K562 (cell line): ENCODE results near the gene SH3TC1. TPM values are rescaled to one million over a fixed set of nuclear protein-coding genes. Genes with fewer than 3 reads are reported as not detected.

Experiments
- ATAC-seq: fragments of 200-7000 bp; cut with Tn5 transposase; 3 replicates; pipeline ENCODE4 v1.9.1; 2020; ENCODE audit warnings: moderate library complexity
- BruUV-seq: library from RNA; stranded (reverse); fragments of 400-500 nt; replicated peaks from 2 replicates; lab custom pipeline; 2021; lab: Mats Ljungman, UMichigan
- CTCF ChIA-PET: fragments of 300-600 bp; formaldehyde crosslinking; extraction: SDS; loops from one replicate; lab custom pipeline; 2021; ENCODE audit warnings: low intra/inter-chr PET ratio; lab: Yijun Ruan, JAX
- POLR2A ChIA-PET: fragments of 300-600, 350-650 bp; sonication (Branson Sonifier 250); formaldehyde crosslinking; extraction: SDS; loops from one replicate; lab custom pipeline; 2021; ENCODE audit warnings: antibody characterized with exemption, inconsistent platforms; lab: Yijun Ruan, JAX
- DNase-seq, 4 experiments: peaks; one replicate each; pipeline versions ENCODE4 v3.0.0 to v3.0.0-alpha.2; 2011 to 2018; ENCODE audit warnings: low spot score in 3 of 4, mixed read lengths in 3 of 4; ENCODE audit errors: extremely low read depth in 1 of 4
- FAIRE-seq: peaks from 2 replicates; lab custom pipeline; 2011; peaks lifted over from hg19 to GRCh38; lab: Jason Lieb, UNC
- H2AFZ ChIP-seq: 2 replicates; pipeline ENCODE4 v1.6.0; 2011; ENCODE audit warnings: low read depth, low read length, control low read depth, inconsistent platforms
- H3K27ac ChIP-seq: fragments of 200-600 bp; 3 replicates; pipeline ENCODE4 v1.8.0; 2011; ENCODE audit warnings: low read depth, mild to moderate bottlenecking, control low read depth, inconsistent platforms, low read length, moderate library complexity, mixed read lengths; ENCODE audit errors: extremely low read depth
- H3K27me3 ChIP-seq, 2 experiments: fragments of 300-600 bp in 1 of 2; 2 replicates in 1 of 2; 3 replicates in 1 of 2; pipeline versions ENCODE4 v1.6.0 to v1.8.0; 2011; ENCODE audit warnings: inconsistent platforms in 2 of 2, low read length in 2 of 2, mild to moderate bottlenecking in 1 of 2, mixed read lengths in 1 of 2, moderate library complexity in 1 of 2; ENCODE audit not compliant: control insufficient read depth in 2 of 2, insufficient read depth in 2 of 2
- H3K36me3 ChIP-seq: fragments of 300-600 bp; 3 replicates; pipeline ENCODE4 v1.8.0; 2011; ENCODE audit warnings: mild to moderate bottlenecking, low read length, inconsistent platforms; ENCODE audit not compliant: control insufficient read depth, insufficient read depth
- H3K4me1 ChIP-seq, 2 experiments: fragments of 200-600 bp in 1 of 2; replicated peaks in 1 of 2; 2 replicates in 1 of 2; 3 replicates in 1 of 2; pipeline versions ENCODE4 v1.5.1 to v1.8.0; 2011; ENCODE audit warnings: inconsistent platforms in 2 of 2, low read length in 2 of 2, mild to moderate bottlenecking in 1 of 2, mixed read lengths in 1 of 2, moderate library complexity in 1 of 2; ENCODE audit not compliant: control insufficient read depth in 2 of 2, insufficient read depth in 2 of 2
- H3K4me2 ChIP-seq: 2 replicates; pipeline ENCODE4 v1.6.1; 2011; ENCODE audit warnings: low read length, control low read depth, inconsistent platforms, mixed read lengths; ENCODE audit not compliant: insufficient read depth
- H3K4me3 ChIP-seq: fragments of 200-600 bp; sonication (generic), shearing (Covaris generic); 2 replicates; pipeline ENCODE4 v1.5.1; 2016; ENCODE audit warnings: control low read depth, inconsistent platforms
- H3K79me2 ChIP-seq: fragments of 200-600 bp; 3 replicates; pipeline ENCODE4 v1.8.0; 2011; ENCODE audit warnings: low read length, inconsistent platforms; ENCODE audit not compliant: control insufficient read depth, insufficient read depth
- H3K9ac ChIP-seq, 2 experiments: 2 replicates each; pipeline versions ENCODE4 v1.6.0 to v1.6.1; 2011; ENCODE audit warnings: low read depth in 2 of 2, low read length in 2 of 2, control low read depth in 1 of 2, inconsistent platforms in 1 of 2, mild to moderate bottlenecking in 1 of 2, mixed read lengths in 1 of 2; ENCODE audit not compliant: insufficient read depth in 1 of 2
- H3K9me1 ChIP-seq: one replicate; pipeline ENCODE4 v1.6.0; 2011; ENCODE audit warnings: inconsistent platforms, mild to moderate bottlenecking, low read length, moderate library complexity; ENCODE audit not compliant: control insufficient read depth, insufficient read depth
- H3K9me3 ChIP-seq: replicated peaks from 2 replicates; pipeline ENCODE4 v1.5.1; 2011; ENCODE audit warnings: low read depth, low read length, inconsistent platforms; ENCODE audit not compliant: control insufficient read depth, insufficient read depth
- H4K20me1 ChIP-seq: replicated peaks from 2 replicates; pipeline ENCODE4 v1.6.1; 2011; ENCODE audit warnings: low read length, inconsistent platforms, mixed read lengths; ENCODE audit not compliant: control insufficient read depth, insufficient read depth
- ZNF134 ChIP-seq: fragments of 250-450 bp; sonication (Bioruptor Pico); conservative IDR thresholded peaks from 2 replicates; pipeline ENCODE4 v1.4.0; 2020
- ZNF445 ChIP-seq: fragments of 250-450 bp; sonication (Bioruptor Pico); IDR thresholded peaks from 2 replicates; pipeline ENCODE4 v1.4.0; 2020; ENCODE audit warnings: low read depth, mild to moderate bottlenecking, moderate library complexity
- ZNF77 ChIP-seq: fragments of 250-450 bp; sonication (Bioruptor Pico); IDR thresholded peaks from 2 replicates; pipeline ENCODE4 v1.5.0; 2020
- WGBS: fragments of 100-300 bp; shearing (Covaris generic); methylation state at CpG from one replicate; pipeline ENCODE4 v1.1.6; 2016; ENCODE audit warnings: low coverage, mixed read lengths; ENCODE audit not compliant: insufficient coverage; ENCODE audit errors: missing lambda C conversion rate; 5-methylcytosine and 5-hydroxymethylcytosine counted together
- in situ Hi-C: fragments of 300-500 bp; cut with MboI; formaldehyde crosslinking; loops from 4 replicates; pipeline ENCODE4 v1.15.0; 2018; ENCODE audit warnings: inconsistent platforms, mixed read lengths
- intact Hi-C: fragments of 100-400 bp; cut with micrococcal nuclease; formaldehyde crosslinking; loops from 2 replicates; pipeline ENCODE4 v1.14.2; 2022
- polyA plus RNA-seq, 8 experiments: library from polyadenylated mRNA; depleted of rRNA in 4 of 8; stranded (reverse) in 5 of 8; unstranded in 3 of 8; fragments of >200 nt; fragmentation: Nextera tagmentation in 2 of 8; fragmentation: Illumina TruSeq in 1 of 8; extraction: Ambion mirVana in 2 of 8; extraction: Trizol in 1 of 8; gene quantifications; 2 replicates each; pipeline versions ENCODE4 v1.2.1 to v1.2.3, GENCODE V29; 2011 to 2014; ENCODE audit warnings: inconsistent platforms in 1 of 8, missing spikeins in 1 of 8
- total RNA-seq, 7 experiments: library from RNA; depleted of rRNA in 6 of 7; stranded (reverse); fragments of >200 nt in 6 of 7; fragmentation: Illumina TruSeq in 2 of 7; extraction: Trizol in 2 of 7; gene quantifications; 2 replicates each; pipeline versions ENCODE4 v1.2.1 to v1.2.3, GENCODE V29; 2011 to 2021; ENCODE audit warnings: low replicate concordance in 1 of 7
- TF ChIP-seq, protein P1 (sequence below): fragments of 450-650 bp; formaldehyde crosslinking; IDR thresholded peaks from 2 replicates; pipeline ENCODE4 v1.4.0; 2020; ENCODE audit warnings: mild to moderate bottlenecking
- TF ChIP-seq, protein P2 (sequence below): sonication (generic); formaldehyde crosslinking; IDR thresholded peaks from 2 replicates; pipeline ENCODE4 v1.8.1; 2023; ENCODE audit warnings: mild to moderate bottlenecking, missing genetic modification reagents
- TF ChIP-seq, protein P3 (sequence below): sonication (generic); formaldehyde crosslinking; IDR thresholded peaks from 2 replicates; pipeline ENCODE4 v1.8.1; 2023; ENCODE audit warnings: missing genetic modification reagents, mild to moderate bottlenecking, borderline replicate concordance
- TF ChIP-seq, protein P4 (sequence below): sonication (generic); formaldehyde crosslinking; IDR thresholded peaks from 2 replicates; pipeline ENCODE4 v1.8.0; 2023; ENCODE audit warnings: mild to moderate bottlenecking, missing genetic modification reagents

SH3TC1 gene
- total and polyA plus RNA-seq, 9 of the 15 experiments (the other 6 are each of a cell fraction or from before 2014, with no cell fraction given), result 0.04 to 2.1 (median 0.48) TPM; not detected in 1

DNA sequence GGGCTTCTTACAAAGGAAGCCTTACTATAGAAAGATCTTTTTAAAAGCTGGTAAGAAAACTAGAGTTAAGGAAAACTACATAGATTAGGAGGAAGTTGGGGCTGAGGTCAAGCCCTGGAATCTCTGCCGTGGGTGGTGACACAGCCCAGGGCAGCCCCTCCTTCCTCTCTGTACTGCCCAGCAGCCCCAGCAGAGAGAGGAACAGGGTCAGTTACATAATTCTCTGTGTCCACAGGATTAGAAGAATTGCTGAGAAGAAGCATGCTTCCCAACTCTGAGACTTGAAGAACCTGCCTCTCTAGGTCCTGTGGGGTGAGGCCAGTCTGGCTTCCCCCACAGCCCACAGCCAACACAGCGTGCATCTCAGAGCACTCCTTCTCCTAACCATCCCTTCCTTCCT, 31.3 kb upstream of the SH3TC1 start:
- ATAC-seq, result no peak
- BruUV-seq, result no TSS peak
- intact Hi-C loops (no loop called here), in situ Hi-C loops (loop anchor here (10.0 kb wide), 1 partner anchor 237 kb away; no protein-coding TSS in a partner anchor)
- H4K20me1 ChIP-seq, result no peaks in the 10 kb centered on the region; the same call in 1 of the 2 replicates
- H3K9ac ChIP-seq, result no peak overlapping the region
- WGBS, result 0% methylated on average over 2 of the region's 2 CpGs
- H3K27me3 ChIP-seq, result peaks cover 8 to 36% of the 10 kb centered on the region in 2 experiments; a peak in 4 of 5 replicates
- H3K27ac ChIP-seq, result no peak overlapping the region
- H2AFZ ChIP-seq, result no peak overlapping the region
- H3K4me3 ChIP-seq, result no peak overlapping the region
- no peak for FAIRE-seq
- DNase-seq, result no peak
- no peaks in the 10 kb centered on the region for H3K4me1 ChIP-seq
- CTCF ChIA-PET, result no interaction called here
- peaks cover 6% of the 10 kb centered on the region for H3K9me3 ChIP-seq
- no peaks in the 10 kb centered on the region for H3K36me3 ChIP-seq
- H3K4me2 ChIP-seq, result no peak overlapping the region
- no peaks in the 10 kb centered on the region for H3K9me1 ChIP-seq
- POLR2A ChIA-PET, result no interaction called here
- H3K79me2 ChIP-seq, result no peaks in the 10 kb centered on the region
- TF ChIP-seq, protein P1, sequence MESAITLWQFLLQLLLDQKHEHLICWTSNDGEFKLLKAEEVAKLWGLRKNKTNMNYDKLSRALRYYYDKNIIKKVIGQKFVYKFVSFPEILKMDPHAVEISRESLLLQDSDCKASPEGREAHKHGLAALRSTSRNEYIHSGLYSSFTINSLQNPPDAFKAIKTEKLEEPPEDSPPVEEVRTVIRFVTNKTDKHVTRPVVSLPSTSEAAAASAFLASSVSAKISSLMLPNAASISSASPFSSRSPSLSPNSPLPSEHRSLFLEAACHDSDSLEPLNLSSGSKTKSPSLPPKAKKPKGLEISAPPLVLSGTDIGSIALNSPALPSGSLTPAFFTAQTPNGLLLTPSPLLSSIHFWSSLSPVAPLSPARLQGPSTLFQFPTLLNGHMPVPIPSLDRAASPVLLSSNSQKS (CRISPR knock-in tag), result no peak
- TF ChIP-seq, protein P2, sequence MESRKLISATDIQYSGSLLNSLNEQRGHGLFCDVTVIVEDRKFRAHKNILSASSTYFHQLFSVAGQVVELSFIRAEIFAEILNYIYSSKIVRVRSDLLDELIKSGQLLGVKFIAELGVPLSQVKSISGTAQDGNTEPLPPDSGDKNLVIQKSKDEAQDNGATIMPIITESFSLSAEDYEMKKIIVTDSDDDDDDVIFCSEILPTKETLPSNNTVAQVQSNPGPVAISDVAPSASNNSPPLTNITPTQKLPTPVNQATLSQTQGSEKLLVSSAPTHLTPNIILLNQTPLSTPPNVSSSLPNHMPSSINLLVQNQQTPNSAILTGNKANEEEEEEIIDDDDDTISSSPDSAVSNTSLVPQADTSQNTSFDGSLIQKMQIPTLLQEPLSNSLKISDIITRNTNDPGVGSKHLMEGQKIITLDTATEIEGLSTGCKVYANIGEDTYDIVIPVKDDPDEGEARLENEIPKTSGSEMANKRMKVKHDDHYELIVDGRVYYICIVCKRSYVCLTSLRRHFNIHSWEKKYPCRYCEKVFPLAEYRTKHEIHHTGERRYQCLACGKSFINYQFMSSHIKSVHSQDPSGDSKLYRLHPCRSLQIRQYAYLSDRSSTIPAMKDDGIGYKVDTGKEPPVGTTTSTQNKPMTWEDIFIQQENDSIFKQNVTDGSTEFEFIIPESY (CRISPR knock-in tag), result no peak
- TF ChIP-seq ZNF445 (CRISPR knock-in tag), result no peak
- TF ChIP-seq ZNF134 (CRISPR knock-in tag), result no peak
- TF ChIP-seq, protein P3, sequence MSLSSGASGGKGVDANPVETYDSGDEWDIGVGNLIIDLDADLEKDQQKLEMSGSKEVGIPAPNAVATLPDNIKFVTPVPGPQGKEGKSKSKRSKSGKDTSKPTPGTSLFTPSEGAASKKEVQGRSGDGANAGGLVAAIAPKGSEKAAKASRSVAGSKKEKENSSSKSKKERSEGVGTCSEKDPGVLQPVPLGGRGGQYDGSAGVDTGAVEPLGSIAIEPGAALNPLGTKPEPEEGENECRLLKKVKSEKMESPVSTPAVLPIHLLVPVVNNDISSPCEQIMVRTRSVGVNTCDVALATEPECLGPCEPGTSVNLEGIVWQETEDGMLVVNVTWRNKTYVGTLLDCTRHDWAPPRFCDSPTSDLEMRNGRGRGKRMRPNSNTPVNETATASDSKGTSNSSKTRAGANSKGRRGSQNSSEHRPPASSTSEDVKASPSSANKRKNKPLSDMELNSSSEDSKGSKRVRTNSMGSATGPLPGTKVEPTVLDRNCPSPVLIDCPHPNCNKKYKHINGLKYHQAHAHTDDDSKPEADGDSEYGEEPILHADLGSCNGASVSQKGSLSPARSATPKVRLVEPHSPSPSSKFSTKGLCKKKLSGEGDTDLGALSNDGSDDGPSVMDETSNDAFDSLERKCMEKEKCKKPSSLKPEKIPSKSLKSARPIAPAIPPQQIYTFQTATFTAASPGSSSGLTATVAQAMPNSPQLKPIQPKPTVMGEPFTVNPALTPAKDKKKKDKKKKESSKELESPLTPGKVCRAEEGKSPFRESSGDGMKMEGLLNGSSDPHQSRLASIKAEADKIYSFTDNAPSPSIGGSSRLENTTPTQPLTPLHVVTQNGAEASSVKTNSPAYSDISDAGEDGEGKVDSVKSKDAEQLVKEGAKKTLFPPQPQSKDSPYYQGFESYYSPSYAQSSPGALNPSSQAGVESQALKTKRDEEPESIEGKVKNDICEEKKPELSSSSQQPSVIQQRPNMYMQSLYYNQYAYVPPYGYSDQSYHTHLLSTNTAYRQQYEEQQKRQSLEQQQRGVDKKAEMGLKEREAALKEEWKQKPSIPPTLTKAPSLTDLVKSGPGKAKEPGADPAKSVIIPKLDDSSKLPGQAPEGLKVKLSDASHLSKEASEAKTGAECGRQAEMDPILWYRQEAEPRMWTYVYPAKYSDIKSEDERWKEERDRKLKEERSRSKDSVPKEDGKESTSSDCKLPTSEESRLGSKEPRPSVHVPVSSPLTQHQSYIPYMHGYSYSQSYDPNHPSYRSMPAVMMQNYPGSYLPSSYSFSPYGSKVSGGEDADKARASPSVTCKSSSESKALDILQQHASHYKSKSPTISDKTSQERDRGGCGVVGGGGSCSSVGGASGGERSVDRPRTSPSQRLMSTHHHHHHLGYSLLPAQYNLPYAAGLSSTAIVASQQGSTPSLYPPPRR (CRISPR knock-in tag), result no peak
- TF ChIP-seq, protein P4, sequence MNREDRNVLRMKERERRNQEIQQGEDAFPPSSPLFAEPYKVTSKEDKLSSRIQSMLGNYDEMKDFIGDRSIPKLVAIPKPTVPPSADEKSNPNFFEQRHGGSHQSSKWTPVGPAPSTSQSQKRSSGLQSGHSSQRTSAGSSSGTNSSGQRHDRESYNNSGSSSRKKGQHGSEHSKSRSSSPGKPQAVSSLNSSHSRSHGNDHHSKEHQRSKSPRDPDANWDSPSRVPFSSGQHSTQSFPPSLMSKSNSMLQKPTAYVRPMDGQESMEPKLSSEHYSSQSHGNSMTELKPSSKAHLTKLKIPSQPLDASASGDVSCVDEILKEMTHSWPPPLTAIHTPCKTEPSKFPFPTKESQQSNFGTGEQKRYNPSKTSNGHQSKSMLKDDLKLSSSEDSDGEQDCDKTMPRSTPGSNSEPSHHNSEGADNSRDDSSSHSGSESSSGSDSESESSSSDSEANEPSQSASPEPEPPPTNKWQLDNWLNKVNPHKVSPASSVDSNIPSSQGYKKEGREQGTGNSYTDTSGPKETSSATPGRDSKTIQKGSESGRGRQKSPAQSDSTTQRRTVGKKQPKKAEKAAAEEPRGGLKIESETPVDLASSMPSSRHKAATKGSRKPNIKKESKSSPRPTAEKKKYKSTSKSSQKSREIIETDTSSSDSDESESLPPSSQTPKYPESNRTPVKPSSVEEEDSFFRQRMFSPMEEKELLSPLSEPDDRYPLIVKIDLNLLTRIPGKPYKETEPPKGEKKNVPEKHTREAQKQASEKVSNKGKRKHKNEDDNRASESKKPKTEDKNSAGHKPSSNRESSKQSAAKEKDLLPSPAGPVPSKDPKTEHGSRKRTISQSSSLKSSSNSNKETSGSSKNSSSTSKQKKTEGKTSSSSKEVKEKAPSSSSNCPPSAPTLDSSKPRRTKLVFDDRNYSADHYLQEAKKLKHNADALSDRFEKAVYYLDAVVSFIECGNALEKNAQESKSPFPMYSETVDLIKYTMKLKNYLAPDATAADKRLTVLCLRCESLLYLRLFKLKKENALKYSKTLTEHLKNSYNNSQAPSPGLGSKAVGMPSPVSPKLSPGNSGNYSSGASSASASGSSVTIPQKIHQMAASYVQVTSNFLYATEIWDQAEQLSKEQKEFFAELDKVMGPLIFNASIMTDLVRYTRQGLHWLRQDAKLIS (CRISPR knock-in tag), result no peak
- no peak for TF ChIP-seq ZNF77 (CRISPR knock-in tag)
